BJ (cell line): ENCODE measurements around the gene ASPN. TPM values are rescaled to one million over a fixed set of nuclear protein-coding genes. Genes with fewer than 3 reads are reported as not detected.
A peak's percentile ranks its signal among the peaks of the same experiment; 100 is the strongest.
"Not testable (repeated sequence)": the region's sequence is repeated elsewhere in the genome, so short reads cannot be mapped to it uniquely, and the experiment has no call there.

Experiments
- CTCF ChIA-PET: fragments of 350-600 bp; formaldehyde crosslinking; extraction: SDS; loops from one replicate; lab custom pipeline; 2021; ENCODE audit warnings: antibody characterized with exemption, inconsistent platforms; lab: Yijun Ruan, JAX
- POLR2A ChIA-PET: fragments of 300-600 bp; sonication (Branson Sonifier 250); formaldehyde crosslinking; extraction: SDS; loops from one replicate; lab custom pipeline; 2021; ENCODE audit warnings: antibody characterized with exemption; lab: Charles Lee
- DNase-seq: peaks from one replicate; pipeline ENCODE4 v3.0.0-alpha.2; 2011; ENCODE audit warnings: low read depth
- H3K27me3 ChIP-seq: 2 replicates; pipeline ENCODE4 v1.6.0; 2011; ENCODE audit warnings: low read length; ENCODE audit not compliant: control insufficient read depth, insufficient read depth
- H3K36me3 ChIP-seq: 2 replicates; pipeline ENCODE4 v1.5.1; 2011; ENCODE audit warnings: low read length; ENCODE audit not compliant: control insufficient read depth, insufficient read depth
- H3K4me3 ChIP-seq: 2 replicates; pipeline ENCODE4 v1.5.1; 2011; ENCODE audit warnings: low read depth, mild to moderate bottlenecking, control low read depth, low read length
- CTCF ChIP-seq: IDR thresholded peaks from 2 replicates; pipeline ENCODE4 v1.5.1; 2011; ENCODE audit warnings: low read depth, mild to moderate bottlenecking, control low read depth, inconsistent platforms, low read length, moderate library complexity; ENCODE audit not compliant: insufficient read depth
- polyA plus RNA-seq: library from polyadenylated mRNA; depleted of rRNA; stranded (reverse); fragments of >200 nt; gene quantifications from 2 replicates; pipeline ENCODE4 v1.2.3, GENCODE V29; 2011

Gene ASPN
- polyA plus RNA-seq, 1 experiment: 3.4 TPM

- no peak for TF ChIP-seq CTCF
- DNase-seq: peak; percentile 59
- H3K4me3 ChIP-seq: no peak overlapping the region
- ChIA-PET CTCF (interaction anchor here (1.0 kb wide), 2 partner anchors 100 to 226 kb away, joined by 3 read pairs; partner anchors contain the start of genes CENPP and NOL8), POLR2A (interaction anchor here (0.7 to 0.8 kb wide), 2 partner anchors 39 to 534 kb away, joined by 3 to 4 read pairs; no protein-coding TSS in a partner anchor)
- H3K36me3 ChIP-seq: no peaks in the 10 kb centered on the region
- no peaks in the 10 kb centered on the region for H3K27me3 ChIP-seq
Observed at GRCh38 chr9:92425474-92425873, 56.8 kb downstream of the ASPN start.

GRCh38 chr9:92424340-92424739 is 58.0 kb downstream of the ASPN start, which contains the start of gene OMD:
TSS of gene OMD (minus strand) at chr9:92424471. CDS start at chr9:92417558, 6,913 bp downstream.
- no peak within 1 kb of the TSS for H3K4me3 ChIP-seq
- no peak for TF ChIP-seq CTCF
- peak; percentile 85 for DNase-seq
- CTCF ChIA-PET: interaction anchor here (0.7 kb wide), 1 partner anchor 184 kb away, joined by 4 read pairs; no protein-coding TSS in a partner anchor
- POLR2A ChIA-PET: no interaction called here
- H3K36me3 ChIP-seq: no peaks in the 10 kb centered on the region
- H3K27me3 ChIP-seq: no peaks in the 10 kb centered on the region

- CTCF ChIA-PET: no interaction called here
- Histone ChIP-seq H3K27me3 (no peaks in the 10 kb centered on the region), H3K4me3 (no peak overlapping the region), H3K36me3 (no peaks in the 10 kb centered on the region)
- POLR2A ChIA-PET: no interaction called here
- no peak for TF ChIP-seq CTCF
- DNase-seq: no peak
Observed at GRCh38 chr9:92423612-92424011, 58.7 kb downstream of the ASPN start.

GRCh38 chr9:92422611-92423338 is 59.5 kb downstream of the ASPN start:
- no peaks in the 10 kb centered on the region for H3K36me3 ChIP-seq
- no peak for DNase-seq
- CTCF ChIA-PET: no interaction called here
- TF ChIP-seq CTCF: no peak
- POLR2A ChIA-PET: no interaction called here
- no peak overlapping the region for H3K4me3 ChIP-seq
- no peaks in the 10 kb centered on the region for H3K27me3 ChIP-seq

- DNase-seq: no peak
- Histone ChIP-seq H3K36me3 (no peaks in the 10 kb centered on the region), H3K27me3 (no peaks in the 10 kb centered on the region), H3K4me3 (no peak overlapping the region)
- ChIA-PET POLR2A (no interaction called here), CTCF (no interaction called here)
- TF ChIP-seq CTCF: no peak
Observed at GRCh38 chr9:92414566-92414965, 67.7 kb downstream of the ASPN start.

GRCh38 chr9:92411157-92411556 is 71.1 kb downstream of the ASPN start:
- H3K36me3 ChIP-seq, POLR2A ChIA-PET, DNase-seq, H3K27me3 ChIP-seq, H3K4me3 ChIP-seq: not testable (repeated sequence)
- CTCF ChIA-PET: interaction anchor here (1.3 kb wide), 1 partner anchor 18 kb away, joined by 4 read pairs; no protein-coding TSS in a partner anchor
